HL-60/S4 treated with retinoic acid at 250 ng/mL for 4 days and 3 days (cell line): ENCODE measurements around the gene SESN3.
"Not testable (repeated sequence)": the region's sequence is repeated elsewhere in the genome, so short reads cannot be mapped to it uniquely, and the experiment has no call there.

ENCODE experiments used
- in situ Hi-C: fragments of 300-500 bp; cut with MboI; formaldehyde crosslinking; loops from 2 replicates; pipeline ENCODE4 v1.7.0; 2022; ENCODE audit warnings: low sequenced_read_pairs

Gene SESN3

DNA sequence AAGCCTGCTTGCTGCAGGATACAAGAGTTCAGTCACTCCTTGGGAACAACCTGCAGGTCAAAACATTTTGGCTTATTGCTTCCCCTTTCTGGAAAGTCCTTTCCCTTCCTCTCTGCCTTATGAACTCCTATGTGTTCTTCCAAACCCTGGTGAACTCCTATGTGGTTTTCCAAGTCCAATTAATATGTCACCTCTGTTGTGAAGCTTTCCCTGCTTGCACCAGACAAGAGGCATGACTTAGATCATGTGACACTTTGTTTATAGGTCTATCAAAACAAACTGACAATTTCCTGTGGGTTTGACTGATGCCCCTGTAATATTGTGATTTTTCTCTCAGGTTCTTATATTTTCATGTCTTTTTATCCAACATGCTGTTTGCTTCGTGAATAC lies 77.2 kb downstream of the SESN3 start:
- in situ Hi-C loops = loop anchor here (25.0 kb wide), 1 partner anchor 608 kb away; no protein-coding TSS in a partner anchor

- in situ Hi-C loops = loop anchor here (25.0 kb wide), 1 partner anchor 609 kb away; no protein-coding TSS in a partner anchor
These were observed 77.8 kb downstream of the SESN3 start for GRCh38 chr11:95152876-95153856.

DNA sequence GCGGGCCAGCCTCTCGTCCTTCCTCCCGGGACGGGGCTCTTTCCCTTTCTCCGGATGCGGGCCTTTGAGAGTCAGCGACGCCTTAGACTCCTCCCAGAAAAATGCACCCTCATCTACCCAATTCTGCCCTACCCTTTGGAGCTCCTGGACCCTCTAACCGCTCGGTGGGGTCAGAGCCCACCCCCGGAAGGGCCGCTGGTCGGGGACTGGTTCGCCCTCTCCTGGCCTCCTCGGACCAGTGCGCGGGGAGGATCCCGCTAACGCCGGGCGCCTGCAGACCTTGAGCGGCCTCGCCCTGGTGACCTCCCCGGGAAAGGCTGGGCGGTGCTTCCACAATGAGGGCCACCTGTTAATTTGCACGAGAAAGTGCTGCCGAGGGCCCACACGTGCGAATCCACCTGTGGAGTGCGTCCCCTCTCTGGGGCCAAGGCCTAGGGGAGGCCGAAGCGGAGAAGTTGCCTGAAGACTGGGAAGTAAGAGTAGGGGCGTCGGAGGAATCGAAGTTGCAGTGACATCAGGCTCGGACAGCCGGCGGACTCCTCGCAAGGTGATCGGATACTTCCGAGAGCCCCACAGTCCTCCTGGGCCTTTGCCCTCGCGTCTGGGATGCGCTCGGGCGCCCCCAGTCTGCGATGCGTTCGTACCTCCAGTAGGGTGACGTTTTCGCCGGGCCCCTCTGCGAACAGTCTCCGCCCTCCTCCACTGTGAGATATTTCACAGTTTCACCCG lies 79.9 kb downstream of the SESN3 start:
- in situ Hi-C loops = loop anchor here (25.0 kb wide), 1 partner anchor 611 kb away; no protein-coding TSS in a partner anchor

DNA sequence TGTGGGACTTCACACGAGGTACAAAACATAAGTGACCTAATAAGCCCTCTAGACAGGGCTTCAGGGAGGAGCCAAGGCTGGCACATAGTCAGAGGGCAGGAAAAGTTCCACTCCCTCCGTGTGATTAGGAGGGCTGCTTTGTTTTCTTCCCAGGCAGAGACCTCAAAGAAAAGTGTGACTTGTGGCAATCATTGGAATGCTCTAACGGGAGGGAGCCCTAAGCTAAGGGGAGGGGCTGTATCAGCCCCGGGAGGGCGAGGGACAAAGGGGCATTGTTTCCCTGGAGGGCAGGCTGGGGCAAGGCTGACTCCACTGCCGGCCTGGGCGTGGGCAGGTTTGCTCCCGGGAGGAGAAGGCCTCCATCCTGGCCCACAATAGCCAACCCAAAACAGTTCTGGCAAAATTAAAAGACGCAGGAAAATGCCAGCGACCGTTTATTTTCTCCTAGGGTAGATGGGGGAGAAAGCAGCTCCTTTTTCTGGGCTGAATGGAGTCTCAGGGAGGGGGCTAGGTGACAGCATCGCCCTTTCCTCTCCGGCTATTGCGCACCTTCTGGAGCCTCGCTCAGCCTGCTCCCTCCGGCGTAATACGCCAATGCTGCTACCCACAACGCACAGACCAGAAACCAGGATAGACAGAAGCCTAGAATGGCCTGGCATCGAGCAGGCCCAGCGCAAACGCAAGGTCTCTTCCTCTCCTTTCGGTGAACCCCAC lies 81.2 kb downstream of the SESN3 start:
- in situ Hi-C loops = loop anchor here (25.0 kb wide), 1 partner anchor 612 kb away; no protein-coding TSS in a partner anchor

DNA sequence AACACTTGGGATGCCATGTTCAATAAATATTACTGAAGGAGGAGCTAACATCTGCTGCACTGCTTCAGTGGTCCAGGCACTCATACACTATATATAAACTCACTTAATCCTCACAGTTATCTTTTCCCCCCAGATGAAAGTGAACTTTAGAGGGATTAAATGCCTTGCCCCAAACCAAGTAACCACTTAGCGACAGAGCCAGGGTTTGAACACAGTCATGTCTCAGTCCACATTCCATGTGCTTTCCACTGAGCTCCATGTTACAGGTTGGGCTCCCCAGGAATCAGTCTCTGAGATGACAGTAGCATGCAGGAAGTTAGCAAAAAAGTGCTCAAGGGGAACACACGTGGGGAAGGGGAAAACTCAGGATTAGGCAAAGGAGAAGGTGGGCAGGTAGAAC lies 82.1 kb downstream of the SESN3 start:
- in situ Hi-C loops = no loop called here

DNA sequence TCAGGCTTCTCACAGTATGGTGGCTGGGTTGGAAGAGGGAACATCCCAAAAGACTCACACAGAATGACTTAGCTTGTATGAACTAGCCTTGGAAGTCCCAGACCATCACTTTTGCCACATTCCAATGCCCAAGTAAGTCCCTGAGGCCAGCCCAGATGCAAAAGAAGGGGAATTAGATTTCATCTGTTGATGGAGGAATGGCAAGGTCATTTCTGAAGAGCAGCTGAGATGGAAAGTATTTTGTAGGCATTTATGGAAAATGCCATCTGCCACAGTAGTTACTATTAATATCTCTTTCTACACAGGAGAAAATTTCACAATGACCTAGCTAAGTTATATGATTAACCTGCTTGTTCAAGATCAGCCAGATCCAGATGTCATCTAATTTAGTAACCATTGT lies 82.6 kb downstream of the SESN3 start:
- in situ Hi-C loops = no loop called here

DNA sequence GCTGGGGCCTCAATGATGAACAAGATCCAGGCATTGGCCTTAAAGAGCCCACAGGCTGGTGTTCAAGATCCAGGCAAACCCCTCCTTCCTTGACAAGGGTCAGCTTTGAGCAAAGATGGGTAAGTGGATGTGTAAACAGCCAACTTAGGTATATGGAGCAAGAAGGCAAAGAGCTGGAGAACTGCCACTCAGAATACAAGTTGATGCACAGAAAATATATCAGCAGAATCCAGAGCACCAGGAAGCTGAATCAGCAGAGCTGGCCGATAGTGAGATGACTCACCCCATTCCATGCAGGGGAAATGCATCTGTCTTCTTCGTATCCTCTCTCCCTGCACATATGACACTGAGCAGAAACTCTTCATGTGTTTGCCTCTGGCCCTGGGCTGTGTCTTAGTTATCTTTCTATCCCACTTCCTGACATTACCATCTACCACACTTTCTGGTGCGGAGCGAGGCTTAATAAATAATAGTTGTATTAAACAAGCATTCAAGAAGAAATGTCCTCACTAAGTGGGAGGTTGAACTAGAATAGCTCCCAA lies 83.6 kb downstream of the SESN3 start:
- in situ Hi-C loops = no loop called here

- in situ Hi-C loops = no loop called here
These were observed 85.5 kb downstream of the SESN3 start for GRCh38 chr11:95145430-95146060.

GRCh38 chr11:95144313-95145235 lies 86.4 kb downstream of the SESN3 start:
- in situ Hi-C loops = no loop called here

DNA sequence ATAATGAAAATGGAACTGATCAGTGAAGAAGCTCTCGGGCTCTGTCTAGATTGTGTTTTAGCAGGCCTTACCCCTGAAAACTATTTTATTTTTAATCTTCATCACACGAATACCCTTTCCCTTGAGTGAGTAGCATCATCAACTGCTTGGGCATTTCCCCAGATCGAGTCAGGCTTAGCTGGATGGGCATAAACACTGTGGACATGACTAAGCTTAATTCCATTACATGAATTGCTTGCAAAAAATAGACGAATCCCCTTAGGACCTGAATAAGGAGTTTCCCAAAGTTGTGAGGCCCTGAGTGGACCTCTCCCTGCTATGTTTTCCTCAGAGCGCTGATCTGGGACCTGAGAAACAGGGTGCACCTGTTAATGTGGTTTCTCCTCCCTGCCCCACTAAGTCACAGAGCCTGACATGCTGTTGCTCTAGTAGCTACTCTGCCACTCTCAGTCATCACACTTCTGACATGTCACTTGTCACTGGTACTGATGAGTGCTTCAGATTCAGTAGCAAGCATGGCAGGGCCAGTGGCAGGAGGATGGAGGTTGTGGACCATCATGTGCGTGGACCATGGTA lies 87.8 kb downstream of the SESN3 start:
- in situ Hi-C loops = no loop called here

DNA sequence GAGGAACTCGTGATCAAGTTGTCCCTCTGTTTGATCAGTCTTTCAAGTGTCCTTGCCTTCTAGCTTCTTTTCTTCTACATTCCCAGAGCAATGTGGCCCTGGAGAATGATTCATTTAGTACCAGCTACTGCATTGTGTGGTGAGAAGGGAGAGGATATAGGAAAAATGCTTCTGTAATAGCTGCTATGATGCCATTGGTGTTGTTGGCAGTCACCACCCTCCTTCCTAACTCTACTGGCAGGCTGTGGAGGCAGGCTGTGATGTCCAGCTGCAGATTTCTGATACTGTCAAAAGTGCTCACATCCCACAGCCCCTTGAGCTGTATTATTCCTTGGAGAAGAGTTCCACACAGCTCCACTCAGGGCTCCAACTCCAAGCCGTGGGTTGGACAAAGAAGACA lies 88.6 kb downstream of the SESN3 start:
- in situ Hi-C loops = no loop called here

- in situ Hi-C loops = no loop called here
These were observed 90.5 kb downstream of the SESN3 start for GRCh38 chr11:95140397-95141033.

- in situ Hi-C loops = no loop called here
These were observed 92.6 kb downstream of the SESN3 start for GRCh38 chr11:95138448-95138847.

- in situ Hi-C loops = no loop called here
These were observed 93.7 kb downstream of the SESN3 start for GRCh38 chr11:95137299-95137698.

GRCh38 chr11:95136747-95137146 lies 94.3 kb downstream of the SESN3 start:
- in situ Hi-C loops = not testable (repeated sequence)

DNA sequence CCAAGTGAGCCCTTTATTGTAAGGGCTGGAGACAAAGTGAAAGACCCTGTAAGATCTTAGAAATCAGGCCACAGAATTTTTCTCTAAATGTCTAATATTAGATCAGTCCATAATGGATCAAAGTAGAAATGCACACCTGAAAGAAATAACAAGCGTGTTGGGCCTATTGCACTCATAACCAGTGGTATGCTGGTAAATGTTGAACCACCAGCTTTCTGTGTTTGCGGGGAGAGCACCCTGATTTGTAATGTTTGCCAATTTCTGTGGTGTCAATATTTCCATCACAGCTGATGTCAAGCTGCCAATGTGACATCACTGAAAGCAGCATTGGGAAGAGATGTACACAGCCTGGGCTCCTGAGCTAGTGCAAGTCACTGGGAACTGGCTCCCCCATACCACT lies 95.1 kb downstream of the SESN3 start:
- in situ Hi-C loops = no loop called here

DNA sequence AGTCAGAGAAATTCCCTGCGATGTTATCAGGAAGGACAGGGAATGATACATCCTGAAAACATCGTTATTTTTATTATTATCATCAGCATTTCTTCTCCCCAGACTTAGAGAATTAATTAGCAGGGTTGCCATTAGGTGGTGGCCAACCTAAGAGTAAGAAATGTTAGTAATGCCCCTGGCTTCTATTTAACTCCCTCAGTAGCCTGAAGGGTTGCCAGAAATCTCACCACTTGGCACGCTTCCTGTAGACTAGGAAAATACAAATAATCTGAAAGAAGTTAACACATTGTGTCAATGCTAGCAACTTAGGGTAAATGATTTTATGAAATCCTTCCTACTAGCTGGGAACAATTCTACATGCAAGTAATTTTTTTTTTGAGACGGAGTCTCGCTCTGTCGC lies 95.8 kb downstream of the SESN3 start:
- in situ Hi-C loops = no loop called here

DNA sequence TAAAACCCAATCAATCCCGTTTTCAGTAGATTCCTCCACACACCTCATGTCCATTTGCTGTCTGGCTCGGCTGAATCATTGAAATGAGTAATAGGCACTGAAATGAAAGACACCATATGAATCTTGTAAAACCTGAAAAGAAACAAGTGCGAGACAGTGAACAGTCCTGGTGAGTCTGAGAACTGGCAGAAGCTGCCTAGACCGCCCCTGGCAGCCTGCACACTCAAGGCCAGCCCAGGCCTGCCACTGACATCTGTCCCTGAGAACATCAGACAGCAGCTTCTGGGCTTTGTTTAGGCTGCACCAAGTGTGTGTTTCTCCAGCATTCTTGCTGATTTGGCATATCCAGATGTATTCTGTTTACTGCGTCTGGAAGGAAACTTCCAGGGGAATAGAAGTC lies 96.5 kb downstream of the SESN3 start:
- in situ Hi-C loops = no loop called here
